Panc1 (cell line): Measurements from ENCODE around the gene ANKLE2. TPM values are rescaled to one million over a fixed set of nuclear protein-coding genes. Genes with fewer than 3 reads are reported as not detected.
A peak's percentile ranks its signal among the peaks of the same experiment; 100 is the strongest.

Experiments
- ATAC-seq: fragments of 200-7000 bp; cut with Tn5 transposase; 2 replicates; pipeline ENCODE4 v1.9.1; 2020; ENCODE audit warnings: mild to moderate bottlenecking, moderate library complexity
- BruUV-seq: library from RNA; stranded (reverse); fragments of 400-500 nt; replicated peaks from 2 replicates; lab custom pipeline; 2021; lab: Mats Ljungman, UMichigan
- CTCF ChIA-PET: fragments of 300-600 bp; sonication (Branson Sonifier 250); formaldehyde crosslinking; loops from one replicate; lab custom pipeline; 2022; ENCODE audit warnings: antibody characterized with exemption; lab: Charles Lee
- POLR2A ChIA-PET: fragments of 300-600 bp; sonication (Branson Sonifier 250); formaldehyde crosslinking; loops from one replicate; lab custom pipeline; 2022; ENCODE audit warnings: antibody characterized with exemption; lab: Charles Lee
- DNase-seq: peaks from one replicate; pipeline ENCODE4 v3.0.0-alpha.2; 2010; ENCODE audit warnings: low read depth, low spot score
- H3K27ac ChIP-seq: 2 replicates; pipeline ENCODE4 v1.5.1; 2011; ENCODE audit warnings: mild to moderate bottlenecking, low read length, inconsistent platforms
- H3K27me3 ChIP-seq: fragments of 200-500 bp; sonication (Bioruptor generic); 2 replicates; pipeline ENCODE4 v1.6.0; 2014; ENCODE audit warnings: low read length, inconsistent platforms; ENCODE audit not compliant: control insufficient read depth, insufficient read depth
- H3K36me3 ChIP-seq: fragments of 200-500 bp; sonication (Bioruptor generic); 2 replicates; pipeline ENCODE4 v1.5.1; 2014; ENCODE audit warnings: inconsistent platforms, mild to moderate bottlenecking, low read length, moderate library complexity; ENCODE audit not compliant: control insufficient read depth, insufficient read depth
- H3K4me1 ChIP-seq: 2 replicates; pipeline ENCODE4 v1.5.1; 2011; ENCODE audit warnings: inconsistent platforms, mild to moderate bottlenecking, low read length, moderate library complexity; ENCODE audit not compliant: control insufficient read depth, insufficient read depth
- H3K4me3 ChIP-seq, 2 experiments: 2 replicates each; pipeline ENCODE4 v1.5.1; 2011 to 2012; ENCODE audit warnings: low read depth in 2 of 2, low read length in 2 of 2, mild to moderate bottlenecking in 2 of 2, inconsistent platforms in 1 of 2, moderate library complexity in 1 of 2
- H3K9me3 ChIP-seq: fragments of 200-500 bp; sonication (Bioruptor generic); 2 replicates; pipeline ENCODE4 v1.5.1; 2014; ENCODE audit warnings: low read depth, mild to moderate bottlenecking, inconsistent platforms, low read length, moderate library complexity; ENCODE audit not compliant: control insufficient read depth, insufficient read depth
- CTCF ChIP-seq: fragments of 450-650 bp; IDR thresholded peaks from 2 replicates; pipeline ENCODE4 v1.5.1; 2017; ENCODE audit warnings: mild to moderate bottlenecking
- POLR2AphosphoS5 ChIP-seq: IDR thresholded peaks from 2 replicates; pipeline ENCODE4 v1.6.1; 2012; ENCODE audit warnings: mild to moderate bottlenecking, low read depth, low read length, moderate library complexity
- REST ChIP-seq, 2 experiments: IDR thresholded peaks; 2 replicates each; pipeline ENCODE4 v1.6.1; 2011 to 2012; ENCODE audit warnings: low read depth in 2 of 2, control low read depth in 1 of 2, low read length in 1 of 2, mild to moderate bottlenecking in 1 of 2, moderate library complexity in 1 of 2; ENCODE audit not compliant: insufficient read depth in 1 of 2
- SIN3A ChIP-seq: IDR thresholded peaks from 2 replicates; pipeline ENCODE4 v1.6.1; 2012; ENCODE audit warnings: low read depth, mild to moderate bottlenecking, low read length, moderate library complexity, borderline replicate concordance; ENCODE audit not compliant: insufficient read depth
- TCF7L2 ChIP-seq: IDR thresholded peaks from 2 replicates; pipeline ENCODE4 v1.6.1; 2011; ENCODE audit warnings: mild to moderate bottlenecking, low read depth, low read length, inconsistent platforms
- in situ Hi-C: cut with HindIII; loops from 2 replicates; pipeline ENCODE4 v1.10.0; 2016; ENCODE audit warnings: low sequenced_read_pairs, low pct_unique_long_range_greater_than_20kb
- intact Hi-C: fragments of 100-400 bp; cut with micrococcal nuclease; formaldehyde crosslinking; loops from one replicate; pipeline ENCODE4 v1.10.0; 2022; ENCODE audit not compliant: unreplicated experiment
- total RNA-seq: library from RNA; stranded (reverse); gene quantifications from one replicate; pipeline ENCODE4 v1.2.1, GENCODE V29; 2021; ENCODE audit not compliant: unreplicated experiment

The ANKLE2 gene
- total RNA-seq, 1 experiment from 2014 or later: 88.7 TPM

GRCh38 chr12:132687211-132688164 is 74.1 kb downstream of the ANKLE2 start, which contains the start of the genes POLE and PXMP2:
Gene POLE, minus strand, starts transcription at chr12:132687342. Its CDS starts 27 bp downstream, at chr12:132687315.
Gene PXMP2, plus strand, starts transcription at chr12:132687587. Its CDS starts 84 bp downstream, at chr12:132687671.
- ChIA-PET CTCF (no interaction called here), POLR2A (no interaction called here)
- in situ Hi-C loops: no loop called here
- H3K36me3 ChIP-seq: no peaks in the 10 kb centered on the region
- ATAC-seq (peak; percentile 96), DNase-seq (peak; percentile 42)
- TF ChIP-seq REST (IDR thresholded peaks at IDR 0.05; ENCODE audit: insufficient read depth in 1 of 2, low read depth in 2 of 2, low read length in 1 of 2) (no peak), TCF7L2 (no peak), POLR2AphosphoS5 (peak; percentile 66; the same call in 1 of the 2 replicates), SIN3A (peak; percentile 97), CTCF (no peak)
- intact Hi-C loops: no loop called here
- H3K27ac ChIP-seq: peak within 1 kb of the TSS; percentile 77
- H3K27me3 ChIP-seq: no peaks in the 10 kb centered on the region
- no peaks in the 10 kb centered on the region for H3K9me3 ChIP-seq
- BruUV-seq: no TSS peak
- peaks cover 7% of the 10 kb centered on the region; the same call in 1 of the 2 replicates for H3K4me1 ChIP-seq
- H3K4me3 ChIP-seq: peak within 1 kb of the TSS; percentile 61 to 68

- DNase-seq (no peak), ATAC-seq (peak; percentile 77)
- peaks cover 7% of the 10 kb centered on the region; the same call in 1 of the 2 replicates for H3K4me1 ChIP-seq
- peak overlapping the region; percentile 61 to 68 for H3K4me3 ChIP-seq
- no peaks in the 10 kb centered on the region for H3K27me3 ChIP-seq
- CTCF ChIA-PET: no interaction called here
- POLR2A ChIA-PET: no interaction called here
- no TSS peak for BruUV-seq
- H3K27ac ChIP-seq: no peak overlapping the region
- no peak for TF ChIP-seq CTCF
- no peak for TF ChIP-seq TCF7L2
- no peak for TF ChIP-seq REST (IDR thresholded peaks at IDR 0.05; ENCODE audit: insufficient read depth in 1 of 2, low read depth in 2 of 2, low read length in 1 of 2)
- TF ChIP-seq SIN3A: no peak
- no peak for TF ChIP-seq POLR2AphosphoS5
- no peaks in the 10 kb centered on the region for H3K36me3 ChIP-seq
- H3K9me3 ChIP-seq: no peaks in the 10 kb centered on the region
- in situ Hi-C loops: no loop called here
- intact Hi-C loops: no loop called here
Observed at GRCh38 chr12:132686825-132687210, 74.8 kb downstream of the ANKLE2 start.
